IMR-90 (cell line): ENCODE results near the gene TJP1.

ENCODE experiments used
- BHLHE40 ChIP-seq: fragments of 150-350 bp; IDR thresholded peaks from 2 replicates; pipeline ENCODE4 v1.6.1; 2016; ENCODE audit warnings: mild to moderate bottlenecking, low read depth, low read length
- CEBPB ChIP-seq: IDR thresholded peaks from 2 replicates; pipeline ENCODE4 v1.6.1; 2012; ENCODE audit warnings: low read depth, low read length, improper control_type of control experiment
- CTCF ChIP-seq: conservative IDR thresholded peaks from 2 replicates; pipeline ENCODE4 v1.5.1; 2012; ENCODE audit warnings: mild to moderate bottlenecking, low read depth, low read length, improper control_type of control experiment
- MAZ ChIP-seq: IDR thresholded peaks from 2 replicates; pipeline ENCODE4 v1.6.1; 2012; ENCODE audit warnings: low read depth, mild to moderate bottlenecking, low read length, improper control_type of control experiment, moderate library complexity, borderline replicate concordance
- MXI1 ChIP-seq: IDR thresholded peaks from 2 replicates; pipeline ENCODE4 v1.6.1; 2012; ENCODE audit warnings: low read depth, mild to moderate bottlenecking, low read length, moderate library complexity, borderline replicate concordance
- NFE2L2 ChIP-seq: fragments of 150-350 bp; IDR thresholded peaks from 2 replicates; pipeline ENCODE4 v1.6.1; 2016; ENCODE audit warnings: low read depth, mild to moderate bottlenecking, low read length
- POLR2A ChIP-seq: IDR thresholded peaks from 2 replicates; pipeline ENCODE4 v1.6.1; 2012; ENCODE audit warnings: mild to moderate bottlenecking, low read depth, low read length
- SMC3 ChIP-seq: fragments of 150-350 bp; IDR thresholded peaks from 2 replicates; pipeline ENCODE4 v1.6.1; 2016; ENCODE audit warnings: low read depth, mild to moderate bottlenecking, antibody characterized with exemption, low read length, moderate library complexity
- USF2 ChIP-seq: fragments of 150-350 bp; IDR thresholded peaks from 2 replicates; pipeline ENCODE4 v1.6.1; 2017; ENCODE audit warnings: mild to moderate bottlenecking, antibody characterized with exemption, low read length, low read depth

- peak; percentile 41 for TF ChIP-seq CTCF
- no peak for TF ChIP-seq USF2
- TF ChIP-seq SMC3, result peak; percentile 34
- no peak; the same call in 1 of the 2 replicates for TF ChIP-seq POLR2A
- TF ChIP-seq MAZ, result peak; percentile 32; the same call in 1 of the 2 replicates
- TF ChIP-seq CEBPB, result no peak
- no peak for TF ChIP-seq BHLHE40
- no peak for TF ChIP-seq NFE2L2
- TF ChIP-seq MXI1, result peak; percentile 55
Measured at GRCh38 chr15:29821416-29822099, 710 bp downstream of the TJP1 start.
